SK-N-SH treated with all-trans-retinoic acid at 6 μM for 48 hours (cell line): ENCODE measurements around the gene JARID2.

Source experiments
- ATAC-seq: fragments of 200-7000 bp; cut with Tn5 transposase; 3 replicates; pipeline ENCODE4 v1.9.1; 2020; ENCODE audit warnings: mild to moderate bottlenecking, moderate library complexity
- ARNTL ChIP-seq: fragments of 450-650 bp; formaldehyde crosslinking; IDR thresholded peaks from 2 replicates; pipeline ENCODE4 v1.5.0; 2020; ENCODE audit warnings: low read depth, mild to moderate bottlenecking, moderate library complexity, borderline replicate concordance
- CREB5 ChIP-seq: fragments of 250-450 bp; sonication (Bioruptor Pico); IDR thresholded peaks from 2 replicates; pipeline ENCODE4 v1.5.1; 2020; ENCODE audit warnings: low read depth, mild to moderate bottlenecking, moderate library complexity
- CSRNP3 ChIP-seq: fragments of 250-450 bp; sonication (Bioruptor Pico); IDR thresholded peaks from 2 replicates; pipeline ENCODE4 v1.5.1; 2021; ENCODE audit warnings: mild to moderate bottlenecking, moderate library complexity
- GLIS3 ChIP-seq: fragments of 250-450 bp; sonication (Bioruptor Pico); IDR thresholded peaks from 2 replicates; pipeline ENCODE4 v1.5.0; 2020; ENCODE audit warnings: mild to moderate bottlenecking, moderate library complexity
- OSR1 ChIP-seq: fragments of 250-450 bp; sonication (Bioruptor Pico); IDR thresholded peaks from 2 replicates; pipeline ENCODE4 v1.8.0; 2022; ENCODE audit warnings: moderate library complexity, mild to moderate bottlenecking, inconsistent platforms
- PATZ1 ChIP-seq: fragments of 250-450 bp; sonication (Bioruptor Pico); IDR thresholded peaks from 2 replicates; pipeline ENCODE4 v1.8.0; 2020; ENCODE audit warnings: mild to moderate bottlenecking, moderate library complexity, borderline replicate concordance
- RARB ChIP-seq: fragments of 250-450 bp; sonication (Bioruptor Pico); IDR thresholded peaks from 2 replicates; pipeline ENCODE4 v1.8.0; 2021; ENCODE audit warnings: mild to moderate bottlenecking, moderate library complexity
- SNAI2 ChIP-seq: fragments of 250-450 bp; sonication (Bioruptor Pico); IDR thresholded peaks from 2 replicates; pipeline ENCODE4 v1.5.0; 2020; ENCODE audit warnings: mild to moderate bottlenecking, moderate library complexity
- TCF4 ChIP-seq: fragments of 250-450 bp; sonication (Bioruptor Pico); IDR thresholded peaks from 2 replicates; pipeline ENCODE4 v1.8.0; 2021; ENCODE audit warnings: mild to moderate bottlenecking, moderate library complexity, borderline replicate concordance
- TSHZ2 ChIP-seq: fragments of 250-450 bp; sonication (Bioruptor Pico); IDR thresholded peaks from 2 replicates; pipeline ENCODE4 v1.5.0; 2020; ENCODE audit warnings: mild to moderate bottlenecking, moderate library complexity
- ZC3H10 ChIP-seq: fragments of 250-450 bp; sonication (Bioruptor Pico); IDR thresholded peaks from 2 replicates; pipeline ENCODE4 v1.5.1; 2021; ENCODE audit warnings: mild to moderate bottlenecking, moderate library complexity
- ZFP3 ChIP-seq: fragments of 250-450 bp; sonication (Bioruptor Pico); IDR thresholded peaks from 2 replicates; pipeline ENCODE4 v1.5.0; 2020; ENCODE audit warnings: mild to moderate bottlenecking, moderate library complexity
- ZNF565 ChIP-seq: fragments of 450-650 bp; formaldehyde crosslinking; conservative IDR thresholded peaks from 2 replicates; pipeline ENCODE4 v1.5.0; 2020; ENCODE audit warnings: low read depth, mild to moderate bottlenecking, moderate library complexity
- ZNF70 ChIP-seq: fragments of 450-650 bp; formaldehyde crosslinking; IDR thresholded peaks from 2 replicates; pipeline ENCODE4 v1.5.0; 2020; ENCODE audit warnings: mild to moderate bottlenecking, moderate library complexity
- ZNF8 ChIP-seq: fragments of 450-650 bp; formaldehyde crosslinking; IDR thresholded peaks from 2 replicates; pipeline ENCODE4 v1.5.0; 2020; ENCODE audit warnings: mild to moderate bottlenecking, moderate library complexity

The JARID2 gene

GRCh38 chr6:15308435-15309213 lies 62.8 kb downstream of the JARID2 start (continued):
- TF ChIP-seq CSRNP3 (CRISPR knock-in tag): no peak
- peak; percentile 67 for TF ChIP-seq TCF4 (CRISPR knock-in tag)

GRCh38 chr6:15309611-15310283 lies 63.9 kb downstream of the JARID2 start:
- TF ChIP-seq GLIS3 (CRISPR knock-in tag) (no peak), ZFP3 (CRISPR knock-in tag) (no peak), TCF4 (CRISPR knock-in tag) (peak; percentile 40; the same call in 1 of the 2 replicates)
- ATAC-seq: no peak

- TF ChIP-seq SNAI2 (CRISPR knock-in tag): no peak
- TF ChIP-seq TSHZ2 (CRISPR knock-in tag): no peak
- no peak for TF ChIP-seq OSR1
- TF ChIP-seq ZNF8 (CRISPR knock-in tag): no peak
- TF ChIP-seq CREB5 (CRISPR knock-in tag): no peak
- TF ChIP-seq ZNF565 (CRISPR knock-in tag): no peak
- TF ChIP-seq ZNF70 (CRISPR knock-in tag): no peak
- no peak for ATAC-seq
These were observed 64.8 kb downstream of the JARID2 start for GRCh38 chr6:15310680-15311079.

GRCh38 chr6:15312500-15312899 lies 66.6 kb downstream of the JARID2 start:
- ATAC-seq: peak; percentile 37; the same call in 2 of the 3 replicates
- TF ChIP-seq RARB (CRISPR knock-in tag) (no peak), ARNTL (CRISPR knock-in tag) (no peak), SNAI2 (CRISPR knock-in tag) (no peak), ZNF8 (CRISPR knock-in tag) (no peak), ZFP3 (CRISPR knock-in tag) (no peak), TSHZ2 (CRISPR knock-in tag) (no peak), ZC3H10 (no peak), PATZ1 (CRISPR knock-in tag) (no peak), GLIS3 (CRISPR knock-in tag) (no peak)
